ENCODE results near the gene SRRM3. TPM values are rescaled to one million over a fixed set of nuclear protein-coding genes. Genes with fewer than 3 reads are reported as not detected.

SRRM3 gene
- total RNA-seq, 1 experiment from 2014 or later, result 0.74 TPM

GRCh38 chr7:76202666-76203030, 952 bp downstream of the SRRM3 start:
- Histone ChIP-seq H3F3A (ENCODE audit: insufficient read depth, low read depth) (no peaks in the 10 kb centered on the region), H3K27me3 (ENCODE audit: insufficient read depth, low read depth) (peaks cover 42% of the 10 kb centered on the region), H3K4me3 (no peak overlapping the region), H4K20me1 (ENCODE audit: insufficient read depth) (no peaks in the 10 kb centered on the region), H3K36me3 (ENCODE audit: low read depth) (no peaks in the 10 kb centered on the region), H3K9me3 (ENCODE audit: insufficient read depth, low read depth) (no peaks in the 10 kb centered on the region), H2AFZ (no peak overlapping the region), H3K9me2 (ENCODE audit: insufficient read depth) (no peaks in the 10 kb centered on the region), H3K79me2 (ENCODE audit: low read depth) (no peaks in the 10 kb centered on the region), H3K4me1 (replicated peaks; ENCODE audit: insufficient read depth) (no peaks in the 10 kb centered on the region; the same call in 1 of the 2 replicates), H3K4me2 (no peak overlapping the region), H3K27ac (no peak overlapping the region)
- no peak for DNase-seq
- TF ChIP-seq CTCF (conservative IDR thresholded peaks at IDR 0.05) (no peak), EZH2 (IDR thresholded peaks at IDR 0.05; ENCODE audit: low read depth) (no peak)
- BruUV-seq (replicated peaks), result no TSS peak
- ChIA-PET POLR2A (ENCODE audit: unreplicated experiment) (no interaction called here), CTCF (no interaction called here)
- intact Hi-C loops (cut with micrococcal nuclease; ENCODE audit: unreplicated experiment), result no loop called here

- POLR2A ChIA-PET (ENCODE audit: unreplicated experiment), result no interaction called here
- no peak overlapping the region for H3K27ac ChIP-seq
- CTCF ChIA-PET, result no interaction called here
Measured at GRCh38 chr7:76204147-76204546, 2.5 kb downstream of the SRRM3 start.

GRCh38 chr7:76206633-76207032, 4.9 kb downstream of the SRRM3 start:
- intact Hi-C loops (cut with micrococcal nuclease; ENCODE audit: unreplicated experiment), result no loop called here
- no peak overlapping the region for H2AFZ ChIP-seq
- no peaks in the 10 kb centered on the region for H3F3A ChIP-seq (ENCODE audit: insufficient read depth, low read depth)
- H3K79me2 ChIP-seq (ENCODE audit: low read depth), result no peaks in the 10 kb centered on the region
- no TSS peak for BruUV-seq (replicated peaks)
- no peaks in the 10 kb centered on the region for H3K9me3 ChIP-seq (ENCODE audit: insufficient read depth, low read depth)
- no peak overlapping the region for H3K27ac ChIP-seq
- peaks cover 78% of the 10 kb centered on the region for H3K27me3 ChIP-seq (ENCODE audit: insufficient read depth, low read depth)
- no peak for DNase-seq
- TF ChIP-seq CTCF (conservative IDR thresholded peaks at IDR 0.05) (no peak), EZH2 (IDR thresholded peaks at IDR 0.05; ENCODE audit: low read depth) (no peak)
- no peak overlapping the region for H3K4me2 ChIP-seq
- CTCF ChIA-PET, result no interaction called here
- POLR2A ChIA-PET (ENCODE audit: unreplicated experiment), result no interaction called here
- no peaks in the 10 kb centered on the region for H3K9me2 ChIP-seq (ENCODE audit: insufficient read depth)
- no peaks in the 10 kb centered on the region for H4K20me1 ChIP-seq (ENCODE audit: insufficient read depth)
- no peak overlapping the region for H3K4me3 ChIP-seq
- no peaks in the 10 kb centered on the region for H3K4me1 ChIP-seq (replicated peaks; ENCODE audit: insufficient read depth)
- H3K36me3 ChIP-seq (ENCODE audit: low read depth), result no peaks in the 10 kb centered on the region

More at GRCh38 chr7:76204147-76204546, 2.5 kb downstream of the SRRM3 start:
- no peak for TF ChIP-seq CTCF (conservative IDR thresholded peaks at IDR 0.05)
- TF ChIP-seq EZH2 (IDR thresholded peaks at IDR 0.05; ENCODE audit: low read depth), result no peak
- DNase-seq, result no peak
- H3K79me2 ChIP-seq (ENCODE audit: low read depth), result no peaks in the 10 kb centered on the region
- intact Hi-C loops (cut with micrococcal nuclease; ENCODE audit: unreplicated experiment), result no loop called here
- no peak overlapping the region for H3K4me2 ChIP-seq
- peaks cover 57% of the 10 kb centered on the region for H3K27me3 ChIP-seq (ENCODE audit: insufficient read depth, low read depth)
- no peaks in the 10 kb centered on the region for H3K9me3 ChIP-seq (ENCODE audit: insufficient read depth, low read depth)
- H3K4me3 ChIP-seq, result no peak overlapping the region
- no peaks in the 10 kb centered on the region for H4K20me1 ChIP-seq (ENCODE audit: insufficient read depth)
- no peak overlapping the region for H2AFZ ChIP-seq
- H3K36me3 ChIP-seq (ENCODE audit: low read depth), result no peaks in the 10 kb centered on the region
- no peaks in the 10 kb centered on the region for H3F3A ChIP-seq (ENCODE audit: insufficient read depth, low read depth)
- no TSS peak for BruUV-seq (replicated peaks)
- no peaks in the 10 kb centered on the region; the same call in 1 of the 2 replicates for H3K4me1 ChIP-seq (replicated peaks; ENCODE audit: insufficient read depth)
- no peaks in the 10 kb centered on the region for H3K9me2 ChIP-seq (ENCODE audit: insufficient read depth)

All from PC-9 (cell line).